NCI-H1694 (cell line): ENCODE data around the gene PRKAA2.

Experiments used
- DNase-seq: peaks from one replicate; lab custom pipeline; 2025; lab: John Stamatoyannopoulos, UW

PRKAA2 gene

GRCh38 chr1:56654126-56654923 is 9.2 kb downstream of the PRKAA2 start:
- DNase-seq, result no peak

GRCh38 chr1:56655991-56656613 is 11.0 kb downstream of the PRKAA2 start:
- no peak for DNase-seq

- DNase-seq, result no peak
Observed at GRCh38 chr1:56658254-56658653, 13.1 kb downstream of the PRKAA2 start.

- DNase-seq, result no peak
Observed at GRCh38 chr1:56660293-56660692, 15.2 kb downstream of the PRKAA2 start.

GRCh38 chr1:56663846-56664245 is 18.7 kb downstream of the PRKAA2 start:
- no peak for DNase-seq

- no peak for DNase-seq
Observed at GRCh38 chr1:56665384-56665783, 20.3 kb downstream of the PRKAA2 start.

GRCh38 chr1:56666112-56666608 is 21.0 kb downstream of the PRKAA2 start:
- no peak for DNase-seq

GRCh38 chr1:56670350-56670749 is 25.2 kb downstream of the PRKAA2 start:
- no peak for DNase-seq

GRCh38 chr1:56671085-56671484 is 26.0 kb downstream of the PRKAA2 start:
- DNase-seq, result no peak

GRCh38 chr1:56671542-56671941 is 26.4 kb downstream of the PRKAA2 start:
- DNase-seq, result no peak

- DNase-seq, result no peak
Observed at GRCh38 chr1:56672579-56672978, 27.5 kb downstream of the PRKAA2 start.

GRCh38 chr1:56675763-56676162 is 30.6 kb downstream of the PRKAA2 start:
- DNase-seq, result no peak

GRCh38 chr1:56676571-56677035 is 31.5 kb downstream of the PRKAA2 start:
- DNase-seq, result no peak

- DNase-seq, result no peak
Observed at GRCh38 chr1:56683569-56683968, 38.5 kb downstream of the PRKAA2 start.

- DNase-seq, result no peak
Observed at GRCh38 chr1:56686169-56686568, 41.1 kb downstream of the PRKAA2 start.

GRCh38 chr1:56688522-56689026 is 43.5 kb downstream of the PRKAA2 start:
- DNase-seq, result no peak

GRCh38 chr1:56696663-56697062 is 51.5 kb downstream of the PRKAA2 start:
- DNase-seq, result no peak

GRCh38 chr1:56703747-56704146 is 58.6 kb downstream of the PRKAA2 start:
- no peak for DNase-seq

GRCh38 chr1:56707379-56707778 is 62.3 kb downstream of the PRKAA2 start:
- no peak for DNase-seq

GRCh38 chr1:56709269-56709880 is 64.3 kb downstream of the PRKAA2 start:
- DNase-seq, result peak; percentile 69

- DNase-seq, result no peak
Observed at GRCh38 chr1:56709995-56710394, 64.9 kb downstream of the PRKAA2 start.

GRCh38 chr1:56710646-56711045 is 65.5 kb downstream of the PRKAA2 start:
- no peak for DNase-seq

GRCh38 chr1:56712150-56712549 is 67.0 kb downstream of the PRKAA2 start:
- no peak for DNase-seq
